A549 (cell line): ENCODE data around the gene FBXL7. TPM values are rescaled to one million over a fixed set of nuclear protein-coding genes. Genes with fewer than 3 reads are reported as not detected.
"Not testable (repeated sequence)": the region's sequence is repeated elsewhere in the genome, so short reads cannot be mapped to it uniquely, and the experiment has no call there.

ENCODE experiments used
- ATAC-seq, 2 experiments: fragments of 200-7000 bp in 1 of 2; fragments of >200 bp in 1 of 2; cut with Nextera tagmentation in 1 of 2; cut with Tn5 transposase in 1 of 2; 3 replicates each; pipeline versions ENCODE4 v1.8.0 to v1.9.1; 2018 to 2020; ENCODE audit warnings: mild to moderate bottlenecking in 1 of 2, moderate library complexity in 1 of 2
- CTCF ChIA-PET: fragments of 300-600 bp; sonication (Branson Sonifier 250); formaldehyde crosslinking; extraction: SDS; loops from one replicate; lab custom pipeline; 2021; ENCODE audit warnings: antibody characterized with exemption, inconsistent platforms; lab: Yijun Ruan, JAX
- POLR2A ChIA-PET: fragments of 350-600 bp; formaldehyde crosslinking; extraction: SDS; loops from one replicate; lab custom pipeline; 2021; ENCODE audit warnings: antibody characterized with exemption, inconsistent platforms; lab: Yijun Ruan, JAX
- DNase-seq, 2 experiments: peaks; one replicate each; pipeline versions ENCODE4 v3.0.0 to v3.0.0-alpha.2; 2011 to 2016; ENCODE audit warnings: low read depth in 1 of 2, low spot score in 1 of 2
- FAIRE-seq: peaks from 2 replicates; lab custom pipeline; 2011; peaks lifted over from hg19 to GRCh38; lab: Jason Lieb, UNC
- H3K27ac ChIP-seq, 2 experiments: fragments of >200 bp; sonication (Bioruptor Twin); formaldehyde crosslinking; 3 replicates each; pipeline ENCODE4 v1.5.1; 2016 to 2017
- H3K4me1 ChIP-seq: fragments of >200 bp; sonication (Bioruptor Twin); formaldehyde crosslinking; 3 replicates; pipeline ENCODE4 v1.6.1; 2016
- H3K4me2 ChIP-seq: fragments of >200 bp; sonication (Bioruptor Twin); formaldehyde crosslinking; 3 replicates; pipeline ENCODE4 v1.6.1; 2016
- H3K4me3 ChIP-seq: fragments of >200 bp; sonication (Bioruptor Twin); formaldehyde crosslinking; 3 replicates; pipeline ENCODE4 v1.5.1; 2016
- H3K9me3 ChIP-seq: fragments of >200 bp; sonication (Bioruptor Twin); formaldehyde crosslinking; 3 replicates; pipeline ENCODE4 v1.6.1; 2016
- CHD2 ChIP-seq: fragments of 150-350 bp; IDR thresholded peaks from 2 replicates; pipeline ENCODE4 v1.6.1; 2014; ENCODE audit warnings: low read length; ENCODE audit not compliant: partially characterized antibody
- E2F6 ChIP-seq: IDR thresholded peaks from 2 replicates; pipeline ENCODE4 v1.6.1; 2012; ENCODE audit warnings: low read depth, borderline replicate concordance
- EHF ChIP-seq: fragments of 250-450 bp; sonication (Bioruptor Pico); IDR thresholded peaks from 2 replicates; pipeline ENCODE4 v1.5.0; 2020; ENCODE audit warnings: mild to moderate bottlenecking
- FOSL2 ChIP-seq, 2 experiments: fragments of 450-650 bp in 1 of 2; fragments of >200 bp in 1 of 2; sonication (Bioruptor Twin) in 1 of 2; formaldehyde crosslinking; IDR thresholded peaks; 2 replicates each; pipeline versions ENCODE4 v1.5.0 to v1.6.1; 2016 to 2020; ENCODE audit warnings: mild to moderate bottlenecking in 1 of 2, moderate library complexity in 1 of 2
- HDAC2 ChIP-seq: fragments of 200-600 bp; sonication (generic); IDR thresholded peaks from 2 replicates; pipeline ENCODE4 v1.6.1; 2016
- HOXB5 ChIP-seq: fragments of 250-450 bp; sonication (Bioruptor Pico); IDR thresholded peaks from 2 replicates; pipeline ENCODE4 v1.5.0; 2020; ENCODE audit warnings: mild to moderate bottlenecking, moderate library complexity
- JUN ChIP-seq, 2 experiments: fragments of >200 bp; sonication (Bioruptor Twin); formaldehyde crosslinking; IDR thresholded peaks; 2 replicates in 1 of 2; 3 replicates in 1 of 2; pipeline ENCODE4 v1.6.1; 2016 to 2017
- JUNB ChIP-seq: fragments of >200 bp; sonication (Bioruptor Twin); formaldehyde crosslinking; IDR thresholded peaks from 2 replicates; pipeline ENCODE4 v1.6.1; 2016
- KDM1A ChIP-seq: fragments of 200-600 bp; sonication (generic); IDR thresholded peaks from 2 replicates; pipeline ENCODE4 v1.6.1; 2016; ENCODE audit warnings: low read depth, mild to moderate bottlenecking
- KDM5A ChIP-seq: fragments of 200-600 bp; sonication (generic); IDR thresholded peaks from 2 replicates; pipeline ENCODE4 v1.6.1; 2016; ENCODE audit warnings: antibody characterized with exemption, mild to moderate bottlenecking
- NFE2L2 ChIP-seq: fragments of 150-350 bp; conservative IDR thresholded peaks from 2 replicates; pipeline ENCODE4 v1.6.1; 2014; ENCODE audit warnings: low read length
- NPAS2 ChIP-seq: fragments of 250-450 bp; sonication (Bioruptor Pico); IDR thresholded peaks from 2 replicates; pipeline ENCODE4 v1.8.0; 2022; ENCODE audit warnings: mild to moderate bottlenecking, moderate library complexity, borderline replicate concordance
- NR3C1 ChIP-seq: fragments of >200 bp; sonication (Bioruptor Twin); formaldehyde crosslinking; IDR thresholded peaks from 3 replicates; pipeline ENCODE4 v1.6.1; 2017
- RAD21 ChIP-seq, 2 experiments: fragments of >200 bp in 1 of 2; sonication (Bioruptor Twin) in 1 of 2; formaldehyde crosslinking in 1 of 2; IDR thresholded peaks in 1 of 2; conservative IDR thresholded peaks in 1 of 2; 2 replicates in 1 of 2; 3 replicates in 1 of 2; pipeline ENCODE4 v1.6.1; 2012 to 2018; ENCODE audit warnings: inconsistent platforms in 1 of 2
- TFCP2L1 ChIP-seq: fragments of 250-450 bp; sonication (Bioruptor Pico); IDR thresholded peaks from 2 replicates; pipeline ENCODE4 v1.5.0; 2021; ENCODE audit warnings: mild to moderate bottlenecking
- TP53 ChIP-seq: fragments of 250-450 bp; sonication (Bioruptor Pico); IDR thresholded peaks from 2 replicates; pipeline ENCODE4 v1.5.0; 2021; ENCODE audit warnings: mild to moderate bottlenecking, moderate library complexity
- ZC3H11A ChIP-seq: fragments of 450-650 bp; IDR thresholded peaks from 2 replicates; pipeline ENCODE4 v1.6.1; 2014; ENCODE audit warnings: antibody characterized with exemption, mild to moderate bottlenecking
- ZFP36 ChIP-seq: fragments of 450-650 bp; IDR thresholded peaks from 2 replicates; pipeline ENCODE4 v1.6.1; 2014; ENCODE audit warnings: borderline replicate concordance; ENCODE audit not compliant: partially characterized antibody
- WGBS: methylation state at CpG from one replicate; pipeline ENCODE4 v1.1.6; 2017; ENCODE audit errors: missing lambda C conversion rate; 5-methylcytosine and 5-hydroxymethylcytosine counted together
- polyA plus RNA-seq, 4 experiments: library from polyadenylated mRNA; depleted of rRNA in 3 of 4; stranded (reverse); fragments of >200 nt; fragmentation: RNase III in 1 of 4; extraction: RNeasy Plus Mini Kit Qiagen cat#74134 plus additional on column Dnase treatment in 1 of 4; gene quantifications; 2 replicates in 3 of 4; 3 replicates in 1 of 4; pipeline ENCODE4 v1.2.3, GENCODE V29; 2011 to 2017
- TF ChIP-seq, protein P1 (sequence below): IDR thresholded peaks from 2 replicates; pipeline ENCODE4 v1.6.1; 2012

The FBXL7 gene
- polyA plus RNA-seq, 2 of the 4 experiments (the other 2 are of a cell fraction), result 0.90 to 1.7 TPM

- TF ChIP-seq, protein P1, sequence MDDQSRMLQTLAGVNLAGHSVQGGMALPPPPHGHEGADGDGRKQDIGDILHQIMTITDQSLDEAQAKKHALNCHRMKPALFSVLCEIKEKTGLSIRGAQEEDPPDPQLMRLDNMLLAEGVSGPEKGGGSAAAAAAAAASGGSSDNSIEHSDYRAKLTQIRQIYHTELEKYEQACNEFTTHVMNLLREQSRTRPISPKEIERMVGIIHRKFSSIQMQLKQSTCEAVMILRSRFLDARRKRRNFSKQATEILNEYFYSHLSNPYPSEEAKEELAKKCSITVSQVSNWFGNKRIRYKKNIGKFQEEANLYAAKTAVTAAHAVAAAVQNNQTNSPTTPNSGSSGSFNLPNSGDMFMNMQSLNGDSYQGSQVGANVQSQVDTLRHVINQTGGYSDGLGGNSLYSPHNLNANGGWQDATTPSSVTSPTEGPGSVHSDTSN, result no peak
- TF ChIP-seq RAD21 (conservative IDR thresholded peaks at IDR 0.05 in 1 of 2, IDR thresholded peaks at IDR 0.05 in 1 of 2), result no peak
- no peak for TF ChIP-seq NPAS2 (CRISPR knock-in tag)
- TF ChIP-seq HOXB5 (CRISPR knock-in tag), result no peak
- TF ChIP-seq JUN (IDR thresholded peaks at IDR 0.05), result no peak
- no peak for TF ChIP-seq TP53
These were observed 364.7 kb downstream of the FBXL7 start (continued) for GRCh38 chr5:15864536-15865215.

DNA sequence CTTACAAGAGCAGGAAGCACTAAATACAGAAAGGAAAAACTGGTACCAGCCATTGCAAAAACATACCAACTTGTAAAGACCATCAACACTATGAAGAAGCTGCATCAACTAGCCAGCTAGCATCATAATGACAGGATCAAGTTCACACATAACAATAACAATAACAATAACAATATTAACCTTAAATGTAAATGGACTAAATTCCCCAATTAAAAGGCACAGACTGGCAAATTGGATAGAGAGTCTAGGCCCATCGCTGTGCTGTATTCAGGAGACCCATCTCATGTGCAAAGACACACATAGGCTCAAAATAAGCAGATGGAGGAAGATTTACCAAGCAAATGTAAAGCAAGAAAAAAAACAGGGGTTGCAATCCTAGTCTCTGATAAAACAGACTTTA, 372.3 kb downstream of the FBXL7 start:
- POLR2A ChIA-PET, CTCF ChIA-PET, H3K27ac ChIP-seq, H3K9me3 ChIP-seq, DNase-seq, H3K4me1 ChIP-seq, FAIRE-seq, H3K4me2 ChIP-seq, ATAC-seq, H3K4me3 ChIP-seq: not testable (repeated sequence)
- WGBS, result 0% methylated on average over 1 of the region's 1 CpG

- WGBS, result 22% methylated on average over 5 of the region's 5 CpGs
- no peak for FAIRE-seq
- Histone ChIP-seq H3K27ac (no peak overlapping the region), H3K4me1 (no peaks in the 10 kb centered on the region), H3K9me3 (no peaks in the 10 kb centered on the region), H3K4me3 (no peak overlapping the region), H3K4me2 (no peak overlapping the region)
- POLR2A ChIA-PET, result no interaction called here
- CTCF ChIA-PET, result no interaction called here
- DNase-seq, result no peak
- ATAC-seq, result no peak
- no peak for TF ChIP-seq JUN (IDR thresholded peaks at IDR 0.05)
- no peak for TF ChIP-seq EHF
- TF ChIP-seq, all 56 proteins: peak for 0
These were observed 377.9 kb downstream of the FBXL7 start for GRCh38 chr5:15877914-15878313.

GRCh38 chr5:15880201-15880600, 380.2 kb downstream of the FBXL7 start:
- WGBS, result 6% methylated on average over 3 of the region's 3 CpGs
- Histone ChIP-seq H3K9me3 (no peaks in the 10 kb centered on the region; the same call in 2 of the 3 replicates), H3K4me2 (no peak overlapping the region), H3K27ac (no peak overlapping the region), H3K4me3 (no peak overlapping the region), H3K4me1 (no peaks in the 10 kb centered on the region)
- ChIA-PET POLR2A (no interaction called here), CTCF (no interaction called here)
- DNase-seq, result no peak
- no peak for ATAC-seq
- TF ChIP-seq ZFP36 (no peak), NR3C1 (no peak), KDM5A (no peak), E2F6 (no peak), CHD2 (no peak), FOSL2 (IDR thresholded peaks at IDR 0.05) (no peak), FOSL2 (CRISPR knock-in tag; IDR thresholded peaks at IDR 0.05) (no peak), HOXB5 (CRISPR knock-in tag) (no peak), JUNB (no peak), TFCP2L1 (no peak), NFE2L2 (no peak), ZC3H11A (no peak), KDM1A (no peak), HDAC2 (no peak)
- no peak for FAIRE-seq
